T-cell (primary cell): ENCODE results near the gene POLR3G. TPM values are rescaled to one million over a fixed set of nuclear protein-coding genes. Genes with fewer than 3 reads are reported as not detected.
A peak's percentile ranks its signal among the peaks of the same experiment; 100 is the strongest.

Source experiments
- ATAC-seq, 4 experiments: fragments of 200-7000 bp in 3 of 4; fragments of 150-1000 bp in 1 of 4; cut with Tn5 transposase; replicated peaks in 1 of 4; 1 replicate in 3 of 4; 2 replicates in 1 of 4; pipeline ENCODE4 v1.10.0; 2021; ENCODE audit warnings: moderate library complexity in 3 of 4, mild to moderate bottlenecking in 2 of 4, moderate number of reproducible peaks in 1 of 4
- CTCF ChIA-PET, 2 donors: fragments of 300-600 bp; sonication (Branson Sonifier 250); formaldehyde crosslinking; loops; one replicate each; lab custom pipeline; 2022; ENCODE audit warnings: antibody characterized with exemption in 2 of 2; lab: Charles Lee
- POLR2A ChIA-PET, 2 donors: fragments of 300-600 bp; sonication (Branson Sonifier 250); formaldehyde crosslinking; loops; one replicate each; lab custom pipeline; 2022; ENCODE audit warnings: antibody characterized with exemption in 2 of 2; lab: Charles Lee
- DNase-seq, 35 experiments: peaks; one replicate each; pipeline versions ENCODE4 v3.0.0 to v3.0.0-alpha.2; 2013 to 2023
- H3K27ac ChIP-seq: one replicate; pipeline ENCODE4 v1.5.1; 2013; ENCODE audit warnings: low read length
- H3K27me3 ChIP-seq, 2 experiments: replicated peaks in 1 of 2; 1 replicate in 1 of 2; 2 replicates in 1 of 2; pipeline versions ENCODE4 v1.6.1 to v1.7.0; 2013; ENCODE audit warnings: low read length in 1 of 2, mixed read lengths in 1 of 2; ENCODE audit not compliant: control insufficient read depth in 2 of 2, insufficient read depth in 2 of 2; ENCODE audit errors: extremely low read depth in 1 of 2
- H3K36me3 ChIP-seq, 2 donors: 1 replicate in 1 of 2; 2 replicates in 1 of 2; pipeline versions ENCODE4 v1.6.1 to v1.7.0; 2013; ENCODE audit warnings: low read length in 1 of 2; ENCODE audit not compliant: control insufficient read depth in 2 of 2, insufficient read depth in 1 of 2; ENCODE audit errors: extremely low read depth in 1 of 2
- H3K4me1 ChIP-seq, 2 experiments: 1 replicate in 1 of 2; 2 replicates in 1 of 2; pipeline versions ENCODE4 v1.6.1 to v1.7.0; 2013; ENCODE audit warnings: low read length in 2 of 2, mixed read lengths in 1 of 2; ENCODE audit not compliant: insufficient read depth in 2 of 2, control insufficient read depth in 1 of 2; ENCODE audit errors: extremely low read depth in 1 of 2
- H3K4me3 ChIP-seq, 2 donors: 1 replicate in 1 of 2; 2 replicates in 1 of 2; pipeline versions ENCODE4 v1.5.1 to v1.7.0; 2013; ENCODE audit warnings: mild to moderate bottlenecking in 2 of 2, low read length in 1 of 2, moderate library complexity in 1 of 2; ENCODE audit not compliant: control insufficient read depth in 1 of 2; ENCODE audit errors: extremely low read depth in 1 of 2
- H3K9me3 ChIP-seq: 2 replicates; pipeline ENCODE4 v1.7.0; 2013
- H3K27ac Mint-ChIP-seq, 2 donors: one replicate each; pipeline ENCODE4 v1.8.0; 2020 to 2021; ENCODE audit warnings: mild to moderate bottlenecking in 2 of 2, mixed read lengths in 2 of 2
- H3K27me3 Mint-ChIP-seq, 2 donors: one replicate each; pipeline ENCODE4 v1.8.0; 2021 to 2022; ENCODE audit warnings: mixed read lengths in 2 of 2
- H3K36me3 Mint-ChIP-seq: one replicate; pipeline ENCODE4 v1.8.0; 2021; ENCODE audit warnings: mixed read lengths
- H3K4me1 Mint-ChIP-seq, 3 donors: one replicate each; pipeline ENCODE4 v1.8.0; 2020 to 2022; ENCODE audit warnings: mixed read lengths in 3 of 3, mild to moderate bottlenecking in 1 of 3
- H3K4me3 Mint-ChIP-seq, 3 donors: one replicate each; pipeline ENCODE4 v1.8.0; 2020 to 2022; ENCODE audit warnings: mild to moderate bottlenecking in 3 of 3, mixed read lengths in 3 of 3, moderate library complexity in 3 of 3
- H3K9me3 Mint-ChIP-seq, 3 donors: one replicate each; pipeline ENCODE4 v1.8.0; 2020 to 2022; ENCODE audit warnings: mixed read lengths in 3 of 3
- WGBS: methylation state at CpG from one replicate; pipeline ENCODE4 v1.1.5; 2013; ENCODE audit warnings: missing lambda C conversion rate; ENCODE audit not compliant: insufficient coverage; 5-methylcytosine and 5-hydroxymethylcytosine counted together
- total RNA-seq, 35 experiments: library from RNA in 6 of 35; stranded (reverse) in 6 of 35; fragments of 120-200 nt in 1 of 35; gene quantifications; one replicate each; pipeline versions ENCODE4 v1.2.1 to v1.2.4 and lab custom pipeline; 2013 to 2026

The POLR3G gene
- total RNA-seq, 5 donors from 2014 or later (not counting 1 experiment from before 2014, with no cell fraction given) = 0.84 to 2.3 (median 1.6) TPM

DNA sequence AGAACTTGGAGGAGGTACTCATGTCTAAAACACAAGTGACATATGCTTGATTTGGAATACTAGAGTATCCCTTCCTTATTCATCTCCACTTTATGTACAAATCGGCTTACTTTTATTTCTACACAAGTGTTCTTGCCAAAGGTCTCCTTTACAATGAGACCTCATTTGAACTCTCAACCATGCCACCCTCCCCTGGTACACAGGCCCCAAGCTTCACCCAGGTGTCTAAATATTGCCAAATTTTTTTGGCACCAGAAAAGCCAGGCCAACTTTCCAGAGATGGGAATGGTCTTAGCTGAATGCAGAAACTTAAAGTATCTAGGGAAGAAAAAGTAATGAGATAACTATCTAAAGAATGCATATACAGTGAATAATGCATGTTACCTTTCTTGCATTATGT is 35.8 kb downstream of the POLR3G start:
- Histone ChIP-seq H3K36me3 (no peaks in the 10 kb centered on the region), H3K27me3 (no peaks in the 10 kb centered on the region), H3K9me3 (no peaks in the 10 kb centered on the region), H3K4me1 (no peaks in the 10 kb centered on the region), H3K27ac (no peak overlapping the region), H3K4me3 (no peak overlapping the region)
- ChIA-PET POLR2A (interaction anchor here in 1 of 2 donors (0.7 kb wide), 1 partner anchor 101 kb away, joined by 7 read pairs; the partner anchor contains the start of gene CETN3), CTCF (no interaction called here)
- no peaks in the 10 kb centered on the region for H3K9me3 Mint-ChIP-seq
- DNase-seq = no peak
- peaks cover 3 to 7% (median 7%) of the 10 kb centered on the region in 3 donors for H3K4me1 Mint-ChIP-seq
- WGBS = 100% methylated on average over 1 of the region's 1 CpG
- ATAC-seq = no peak
- no peak overlapping the region for H3K4me3 Mint-ChIP-seq
- no peaks in the 10 kb centered on the region for H3K27me3 Mint-ChIP-seq
- H3K27ac Mint-ChIP-seq = no peak overlapping the region
- peaks cover 4% of the 10 kb centered on the region for H3K36me3 Mint-ChIP-seq

DNA sequence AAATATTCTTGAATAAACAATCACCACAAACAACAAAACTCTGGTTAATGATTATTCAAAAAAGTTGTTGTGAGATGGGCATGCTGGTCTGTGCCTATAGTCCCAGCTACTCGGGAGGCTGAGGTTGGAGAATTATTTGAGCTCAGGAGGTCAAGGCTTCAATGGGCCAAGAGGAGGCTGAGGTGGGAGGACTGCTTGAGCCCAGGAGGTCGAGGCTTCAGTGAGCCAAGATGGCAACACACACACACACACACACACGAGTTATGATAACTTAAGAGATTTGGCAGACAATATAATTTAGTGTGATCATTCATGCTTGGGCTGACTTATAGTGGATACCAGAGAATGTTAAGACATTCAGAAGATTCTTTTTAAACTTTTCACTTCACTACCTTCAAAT is 39.9 kb downstream of the POLR3G start:
- H3K36me3 ChIP-seq = peaks cover 0 to 6% of the 10 kb centered on the region in 2 donors
- ChIA-PET CTCF (no interaction called here), POLR2A (no interaction called here)
- peaks cover 0 to 11% (median 9%) of the 10 kb centered on the region in 3 donors for H3K4me1 Mint-ChIP-seq
- no peaks in the 10 kb centered on the region for H3K4me1 ChIP-seq
- ATAC-seq (no peak), DNase-seq (no peak)
- H3K9me3 Mint-ChIP-seq = no peaks in the 10 kb centered on the region
- H3K27me3 ChIP-seq = no peaks in the 10 kb centered on the region
- no peaks in the 10 kb centered on the region for H3K27me3 Mint-ChIP-seq
- H3K9me3 ChIP-seq = no peaks in the 10 kb centered on the region
- H3K4me3 Mint-ChIP-seq = no peak overlapping the region
- no CpG with 5 or more reads among the region's 3 CpGs for WGBS
- H3K27ac ChIP-seq = no peak overlapping the region
- H3K4me3 ChIP-seq = no peak overlapping the region
- H3K27ac Mint-ChIP-seq = no peak overlapping the region
- H3K36me3 Mint-ChIP-seq = peaks cover 15% of the 10 kb centered on the region

DNA sequence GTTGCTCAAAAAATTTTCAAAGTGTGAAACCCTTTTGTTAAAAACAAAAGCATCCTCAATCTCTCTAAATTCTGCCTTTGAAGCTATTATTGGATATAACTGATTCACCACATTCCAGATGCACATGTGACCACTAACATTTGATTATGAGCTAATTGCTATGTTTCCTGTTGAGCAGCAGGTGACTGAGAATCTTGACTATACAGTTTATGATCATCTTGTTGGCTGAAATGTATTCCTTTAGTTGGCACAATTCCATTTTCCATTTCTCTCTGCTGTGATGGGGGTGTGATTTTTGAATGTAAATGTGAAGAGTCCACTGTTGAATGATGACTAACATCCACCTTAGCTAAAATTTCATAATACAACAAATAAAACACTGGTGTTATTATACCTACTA is 44.0 kb downstream of the POLR3G start:
- POLR2A ChIA-PET = interaction anchor here in 1 of 2 donors (0.7 to 1.0 kb wide), 2 partner anchors 46 to 844 kb away, joined by 4 to 5 read pairs; no protein-coding TSS in a partner anchor
- peak overlapping the region in 1 of 2 donors; percentile 7 for H3K27ac Mint-ChIP-seq

DNA sequence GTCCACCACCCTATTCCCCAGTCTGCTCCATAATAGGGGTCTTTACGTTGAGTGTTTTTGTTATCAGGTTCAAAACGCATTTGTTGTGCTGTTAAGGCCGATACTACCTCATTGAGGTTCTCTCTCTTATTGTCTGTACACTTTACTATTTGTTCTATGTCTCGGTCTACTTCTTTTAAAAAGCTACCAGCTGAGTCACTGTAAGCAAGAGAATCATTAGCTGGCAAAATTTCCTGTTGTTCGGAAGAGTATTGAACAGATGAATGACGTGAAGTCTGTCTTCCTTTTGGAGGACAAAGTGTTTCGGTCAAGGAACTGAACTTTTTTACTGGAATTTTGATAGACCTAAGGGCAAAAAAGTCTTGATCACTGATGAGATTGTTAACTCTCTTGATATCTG is 44.4 kb downstream of the POLR3G start:
- H3K27ac Mint-ChIP-seq = no peak overlapping the region
- peaks cover 15 to 25% (median 19%) of the 10 kb centered on the region in 3 donors for H3K4me1 Mint-ChIP-seq
- Histone ChIP-seq H3K4me1 (no peaks in the 10 kb centered on the region), H3K27ac (no peak overlapping the region), H3K4me3 (no peak overlapping the region), H3K9me3 (no peaks in the 10 kb centered on the region), H3K27me3 (no peaks in the 10 kb centered on the region), H3K36me3 (peaks cover 0 to 27% of the 10 kb centered on the region in 2 donors)
- no peaks in the 10 kb centered on the region for H3K9me3 Mint-ChIP-seq
- peaks cover 42% of the 10 kb centered on the region for H3K36me3 Mint-ChIP-seq
- DNase-seq (no peak), ATAC-seq (no peak)
- POLR2A ChIA-PET = interaction anchor here in 1 of 2 donors (1.0 kb wide), 1 partner anchor 46 kb away, joined by 5 read pairs; no protein-coding TSS in a partner anchor
- H3K4me3 Mint-ChIP-seq = no peak overlapping the region
- H3K27me3 Mint-ChIP-seq = no peaks in the 10 kb centered on the region
- 100% methylated on average over 3 of the region's 7 CpGs for WGBS
- CTCF ChIA-PET = interaction anchor here in 1 of 2 donors (0.5 to 1.1 kb wide), 2 partner anchors 64 to 81 kb away, joined by 3 read pairs; no protein-coding TSS in a partner anchor

More for the DNA sequence above, 44.0 kb downstream of the POLR3G start:
- CTCF ChIA-PET = interaction anchor here in 1 of 2 donors (0.5 to 1.1 kb wide), 2 partner anchors 63 to 81 kb away, joined by 3 read pairs; no protein-coding TSS in a partner anchor
- no peaks in the 10 kb centered on the region for H3K9me3 ChIP-seq
- no peak for DNase-seq
- no peak overlapping the region for H3K27ac ChIP-seq
- H3K4me1 ChIP-seq = no peaks in the 10 kb centered on the region
- ATAC-seq = no peak
- no peaks in the 10 kb centered on the region for H3K27me3 ChIP-seq
- H3K4me3 ChIP-seq = no peak overlapping the region
- no peaks in the 10 kb centered on the region for H3K9me3 Mint-ChIP-seq
- peaks cover 40% of the 10 kb centered on the region for H3K36me3 Mint-ChIP-seq
- H3K4me1 Mint-ChIP-seq = peaks cover 15 to 21% (median 18%) of the 10 kb centered on the region in 3 donors
- H3K4me3 Mint-ChIP-seq = no peak overlapping the region
- H3K27me3 Mint-ChIP-seq = no peaks in the 10 kb centered on the region
- H3K36me3 ChIP-seq = peaks cover 0 to 23% of the 10 kb centered on the region in 2 donors

DNA sequence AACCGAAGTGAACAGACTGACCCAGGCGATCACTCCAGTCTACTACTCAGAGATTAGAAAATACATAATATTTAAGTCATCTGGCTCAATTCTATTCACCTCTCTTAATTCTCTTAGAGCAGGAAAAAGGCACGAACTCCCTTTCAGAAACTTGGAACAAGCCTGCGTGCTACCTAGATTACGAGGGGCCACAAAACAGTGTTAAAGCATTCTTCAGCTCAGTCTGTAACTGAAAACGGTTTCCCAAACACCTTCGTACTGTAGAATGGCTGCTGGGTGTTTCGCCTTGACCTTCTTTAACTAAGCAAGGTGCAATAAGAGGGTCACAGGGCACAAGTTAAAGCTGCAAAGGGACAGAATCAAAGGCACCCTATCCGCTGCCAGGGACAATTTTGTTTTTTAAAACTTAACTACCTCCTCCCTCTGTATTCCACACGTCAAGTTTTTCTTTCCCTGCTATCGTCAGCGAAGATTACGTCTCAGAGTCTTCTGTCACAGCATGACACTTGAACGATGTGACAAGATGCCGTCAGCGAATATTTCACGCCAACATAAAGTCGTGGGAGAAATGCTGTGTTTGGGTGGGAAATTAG is 54.0 kb downstream of the POLR3G start:
- ATAC-seq = peak in 2 of 4 experiments; percentile 1 to 32
- WGBS = 27% methylated on average over 8 of the region's 18 CpGs
- Histone ChIP-seq H3K4me1 (peaks cover 6 to 25% of the 10 kb centered on the region in 2 experiments), H3K27ac (peak overlapping the region; percentile 97), H3K4me3 (peak overlapping the region; percentile 97), H3K9me3 (no peaks in the 10 kb centered on the region), H3K36me3 (peaks cover 0 to 16% of the 10 kb centered on the region in 2 donors), H3K27me3 (peaks cover 0 to under 1% of the 10 kb centered on the region in 2 experiments)
- peak overlapping the region; percentile 72 to 98 for H3K27ac Mint-ChIP-seq
- H3K9me3 Mint-ChIP-seq = no peaks in the 10 kb centered on the region
- H3K36me3 Mint-ChIP-seq = peaks cover 15% of the 10 kb centered on the region
- peak overlapping the region; percentile 95 to 100 (median 99) for H3K4me3 Mint-ChIP-seq
- ChIA-PET CTCF (interaction anchor here (0.6 to 1.7 kb wide), 6 partner anchors 54 to 861 kb away, joined by 3 to 12 read pairs (median 6); partner anchors contain the start of genes MBLAC2 (in 2 of the 2), POLR3G (in 2 of the 2), ARRDC3 (in 1 of the 2) and CETN3 (in 1 of the 2)), POLR2A (interaction anchor here (0.5 to 1.9 kb wide), 5 partner anchors 117 to 1860 kb away, joined by 3 to 21 read pairs (median 3); partner anchors contain the start of gene CETN3 (in 1 of the 2))
- peaks cover 8 to 14% of the 10 kb centered on the region in 2 donors for H3K27me3 Mint-ChIP-seq
- peaks cover 29 to 39% (median 37%) of the 10 kb centered on the region in 3 donors for H3K4me1 Mint-ChIP-seq
- DNase-seq = peak in 23 of 35 experiments; percentile 6 to 64 (median 25)
